HepG2 (cell line): ENCODE results near the gene RHBDL1. TPM values are rescaled to one million over a fixed set of nuclear protein-coding genes. Genes with fewer than 3 reads are reported as not detected.

ENCODE experiments used
- FOXP1 ChIP-seq, 2 experiments: fragments of 450-650 bp in 1 of 2; IDR thresholded peaks; 2 replicates each; pipeline ENCODE4 v1.6.1; 2017 to 2018; ENCODE audit warnings: antibody characterized with exemption in 1 of 2
- HNF1B ChIP-seq: sonication (generic); formaldehyde crosslinking; IDR thresholded peaks from 2 replicates; pipeline ENCODE4 v1.5.1; 2020; ENCODE audit warnings: mild to moderate bottlenecking, moderate library complexity, missing genetic modification reagents
- IKZF5 ChIP-seq: IDR thresholded peaks from 2 replicates; pipeline ENCODE4 v1.6.1; 2018; ENCODE audit warnings: missing genetic modification reagents, mild to moderate bottlenecking, missing compliant biosample characterization
- NR2F2 ChIP-seq: IDR thresholded peaks from 2 replicates; pipeline ENCODE4 v1.6.1; 2012; ENCODE audit warnings: low read depth, inconsistent platforms, borderline replicate concordance
- PATZ1 ChIP-seq: sonication (generic); formaldehyde crosslinking; IDR thresholded peaks from 2 replicates; pipeline ENCODE4 v1.4.0; 2020; ENCODE audit warnings: missing genetic modification reagents
- PAX8 ChIP-seq: sonication (generic); formaldehyde crosslinking; IDR thresholded peaks from 2 replicates; pipeline ENCODE4 v1.8.0; 2022; ENCODE audit warnings: mild to moderate bottlenecking, missing genetic modification reagents, borderline replicate concordance
- SMYD3 ChIP-seq: sonication (generic); formaldehyde crosslinking; IDR thresholded peaks from 2 replicates; pipeline ENCODE4 v1.8.1; 2023; ENCODE audit warnings: mild to moderate bottlenecking, missing genetic modification reagents
- TBX2 ChIP-seq: sonication (generic); formaldehyde crosslinking; IDR thresholded peaks from 2 replicates; pipeline ENCODE4 v1.5.0; 2020; ENCODE audit warnings: missing genetic modification reagents, mild to moderate bottlenecking, borderline replicate concordance
- TGIF2 ChIP-seq: IDR thresholded peaks from 2 replicates; pipeline ENCODE4 v1.6.1; 2016; ENCODE audit warnings: control low read depth, missing compliant biosample characterization
- TOE1 ChIP-seq: sonication (generic); formaldehyde crosslinking; IDR thresholded peaks from 2 replicates; pipeline ENCODE4 v1.4.0; 2020; ENCODE audit warnings: mild to moderate bottlenecking, missing genetic modification reagents
- ZNF18 ChIP-seq: sonication (generic); formaldehyde crosslinking; IDR thresholded peaks from 2 replicates; pipeline ENCODE4 v1.8.0; 2022; ENCODE audit warnings: mild to moderate bottlenecking, missing genetic modification reagents; ENCODE audit not compliant: insufficient replicate concordance
- ZNF318 ChIP-seq: sonication (generic); formaldehyde crosslinking; IDR thresholded peaks from 2 replicates; pipeline ENCODE4 v1.4.0; 2020; ENCODE audit warnings: mild to moderate bottlenecking, missing genetic modification reagents
- ZNF484 ChIP-seq: sonication (generic); formaldehyde crosslinking; IDR thresholded peaks from 2 replicates; pipeline ENCODE4 v1.5.1; 2020; ENCODE audit warnings: mild to moderate bottlenecking, low read depth, missing genetic modification reagents, borderline replicate concordance
- polyA plus RNA-seq, 8 experiments: library from polyadenylated mRNA; depleted of rRNA in 3 of 8; stranded (reverse) in 7 of 8; unstranded in 1 of 8; fragments of >200 nt; fragmentation: Illumina TruSeq in 4 of 8; extraction: Trizol in 4 of 8; gene quantifications; 2 replicates each; pipeline versions ENCODE4 v1.2.1 to v1.2.3, GENCODE V29; 2011 to 2016; ENCODE audit warnings: low read depth in 4 of 8, missing spikeins in 1 of 8, mixed read lengths in 1 of 8; ENCODE audit not compliant: insufficient read depth in 1 of 8
- total RNA-seq, 5 experiments: library from RNA; depleted of rRNA; stranded (reverse); fragments of >200 nt; fragmentation: Illumina TruSeq; extraction: Trizol; gene quantifications; 2 replicates each; pipeline ENCODE4 v1.2.3, GENCODE V29; 2016; ENCODE audit warnings: low read depth in 1 of 5

RHBDL1 gene
- total and polyA plus RNA-seq, 2 of the 13 experiments (the other 11 are each of a cell fraction or from before 2014, with no cell fraction given) = 1.8 to 3.8 TPM

- TF ChIP-seq PAX8 (CRISPR knock-in tag) (no peak), TOE1 (CRISPR knock-in tag) (no peak), TGIF2 (CRISPR knock-in tag) (no peak), FOXP1 (IDR thresholded peaks at IDR 0.05) (no peak), FOXP1 (CRISPR knock-in tag; IDR thresholded peaks at IDR 0.05) (peak; percentile 24; the same call in 1 of the 2 replicates), TBX2 (CRISPR knock-in tag) (peak; percentile 79), PATZ1 (CRISPR knock-in tag) (peak; percentile 85), ZNF318 (CRISPR knock-in tag) (no peak), IKZF5 (CRISPR knock-in tag) (peak; percentile 48; the same call in 1 of the 2 replicates), ZNF18 (no peak), SMYD3 (CRISPR knock-in tag) (no peak), HNF1B (CRISPR knock-in tag) (no peak), NR2F2 (no peak), ZNF484 (no peak)
These were observed 29.4 kb upstream of the RHBDL1 start (continued) for GRCh38 chr16:645852-646678.
